Ovary (tissue), 3 donors: ENCODE measurements around the gene PAK4.

Source experiments
- CTCF ChIP-seq, 3 donors: fragments of 450-650 bp in 2 of 3; fragments of 200-600 bp in 1 of 3; IDR thresholded peaks; one replicate each; pipeline versions ENCODE4 v1.5.1 to v1.8.0; 2016 to 2022; ENCODE audit warnings: antibody characterized with exemption in 3 of 3, mild to moderate bottlenecking in 1 of 3
- EP300 ChIP-seq: sonication (generic); formaldehyde crosslinking; IDR thresholded peaks from one replicate; pipeline ENCODE4 v1.6.1; 2017; ENCODE audit warnings: antibody characterized with exemption
- donor health status: DM: no; HTN: no; CAD: no.

- TF ChIP-seq CTCF (IDR thresholded peaks at IDR 0.05) (no peak), EP300 (no peak)
These were observed 10.3 kb upstream of the PAK4 start for GRCh38 chr19:39115105-39115847.
